ENCODE measurements around the gene CHID1.
A peak's percentile ranks its signal among the peaks of the same experiment; 100 is the strongest.

The CHID1 gene

DNA sequence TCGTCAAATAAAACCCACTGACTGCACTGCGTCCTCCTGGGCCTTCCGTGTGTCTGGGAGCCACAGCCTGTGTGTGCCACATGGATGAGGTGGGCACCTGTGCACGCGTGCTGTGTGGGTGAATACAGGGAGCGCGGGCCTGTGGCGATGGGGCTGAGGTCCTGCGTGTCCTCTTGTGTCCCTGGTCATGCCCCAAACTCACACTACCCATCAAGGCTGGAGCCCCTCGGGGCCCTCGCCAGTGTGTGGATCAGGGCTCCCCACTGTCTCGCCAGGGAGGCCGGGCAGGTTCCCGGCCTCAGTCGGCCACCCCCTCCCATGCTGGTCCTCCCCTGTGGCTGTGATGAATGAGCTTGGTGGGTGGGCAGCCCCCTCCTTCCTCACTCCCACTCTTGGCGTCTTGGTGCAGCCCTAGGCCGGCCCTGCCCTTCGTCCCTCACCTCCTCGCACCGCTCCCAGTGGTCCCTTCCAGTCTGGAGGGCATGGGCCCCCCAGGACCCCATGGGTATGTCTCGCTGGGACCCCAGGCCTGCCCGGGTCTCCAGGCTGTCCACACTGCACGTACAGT lies 78.6 kb downstream of the CHID1 start:
- no peak for DNase-seq

DNA sequence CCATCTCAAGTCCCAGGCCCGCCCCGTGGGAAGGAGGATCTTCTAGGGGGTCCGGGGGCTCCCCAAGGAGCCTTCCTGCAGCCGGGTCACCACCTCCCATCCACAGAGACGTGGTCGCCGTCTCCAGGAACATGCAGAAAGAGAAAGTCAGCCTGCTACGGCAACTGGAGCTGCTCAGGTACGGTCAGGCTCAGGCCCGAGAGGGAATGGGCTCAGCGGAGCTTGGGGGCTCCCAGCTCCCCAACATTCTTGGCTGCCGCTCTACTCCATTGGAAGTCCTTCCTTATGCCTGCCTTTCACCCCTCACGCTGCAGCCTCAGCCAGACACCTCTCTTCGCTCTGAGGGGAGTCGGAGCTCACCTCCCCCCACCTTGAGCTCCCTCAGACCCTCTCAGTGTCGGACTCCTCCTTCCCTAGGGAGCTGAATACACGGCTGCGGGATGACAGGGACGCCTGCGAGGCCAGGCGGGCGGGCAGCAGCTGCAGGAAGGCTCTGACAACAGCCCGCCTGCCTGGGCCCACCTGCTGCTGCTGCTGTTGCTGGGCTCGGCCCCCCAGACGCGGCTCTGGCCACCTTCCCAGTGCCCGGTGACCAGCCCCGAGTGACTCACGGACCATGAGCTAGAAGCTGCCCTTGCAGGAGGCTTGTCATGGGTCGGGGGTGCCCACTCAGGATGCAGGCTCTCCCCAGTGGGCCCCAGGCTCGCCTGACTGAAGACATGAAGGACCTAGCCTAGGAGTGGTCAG lies 79.3 kb downstream of the CHID1 start:
- DNase-seq, result no peak

- DNase-seq, result peak; percentile 63
These were observed 80.1 kb downstream of the CHID1 start for GRCh38 chr11:830295-831117.

GRCh38 chr11:829847-830294 lies 80.7 kb downstream of the CHID1 start:
- no peak for DNase-seq

DNA sequence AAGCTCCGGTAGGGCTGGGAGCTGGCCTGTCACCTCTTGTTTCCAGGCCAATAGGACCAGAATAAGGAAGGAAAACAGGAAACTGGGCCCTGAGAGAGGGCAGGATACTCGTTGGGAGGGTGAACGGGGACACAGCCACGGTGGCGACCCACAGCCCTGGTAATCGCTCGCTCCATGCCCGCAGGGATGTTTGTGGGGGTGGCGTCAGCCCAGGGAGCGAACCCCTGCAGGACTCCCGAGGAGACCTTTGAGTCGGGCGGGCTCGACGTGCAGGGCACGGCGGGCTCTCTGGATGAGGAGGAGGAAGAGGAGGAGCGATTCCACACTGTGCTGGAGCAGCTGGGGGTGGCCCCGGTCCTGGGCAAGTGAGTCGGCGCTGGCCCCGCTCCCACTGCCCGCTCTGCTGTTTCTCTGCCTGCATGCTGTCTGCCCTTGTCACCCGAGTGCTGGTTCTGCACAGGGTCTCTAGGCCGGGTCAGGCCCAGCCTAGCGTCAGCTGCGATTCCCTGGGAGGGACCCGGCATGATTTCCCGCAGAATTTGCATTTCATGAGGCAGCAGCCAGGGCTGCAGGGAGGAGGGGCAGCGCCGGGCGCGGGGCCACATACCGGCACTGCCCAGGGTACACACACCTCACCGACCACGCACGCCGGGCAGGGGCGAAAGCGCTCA lies 81.3 kb downstream of the CHID1 start:
- no peak for DNase-seq

DNA sequence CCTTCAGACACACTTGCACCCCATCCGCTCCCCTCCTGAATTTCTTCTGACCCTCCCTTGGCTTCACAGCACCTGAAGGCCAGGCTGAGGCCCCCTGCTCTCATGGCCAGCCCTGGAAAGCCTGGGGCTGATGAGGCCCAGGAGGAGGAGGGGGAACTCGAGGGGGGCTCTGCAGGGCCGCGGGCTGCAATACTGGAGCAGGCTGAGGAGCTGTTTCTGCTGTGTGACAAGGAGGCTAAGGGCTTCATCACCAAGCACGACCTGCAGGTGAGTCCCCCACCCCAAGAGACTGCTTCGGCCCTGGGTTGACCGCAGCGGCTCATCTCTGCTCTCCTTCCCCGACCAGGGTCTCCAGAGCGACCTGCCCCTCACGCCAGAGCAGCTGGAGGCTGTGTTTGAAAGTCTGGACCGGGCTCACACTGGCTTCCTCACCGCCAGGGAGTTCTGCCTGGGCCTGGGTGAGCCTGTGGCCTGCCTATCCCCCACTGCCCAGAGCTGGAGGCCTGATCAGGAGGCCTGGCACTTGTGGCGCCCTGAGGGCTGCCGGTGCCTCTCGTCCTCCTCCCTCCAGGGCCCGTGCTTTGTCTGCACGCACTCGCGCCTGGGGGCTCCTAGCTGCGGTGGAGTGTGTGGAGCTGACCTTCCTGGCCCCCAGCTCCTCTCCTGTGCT lies 82.0 kb downstream of the CHID1 start:
- DNase-seq, result no peak

GRCh38 chr11:827897-828192 lies 82.8 kb downstream of the CHID1 start, which contains the start of gene CRACR2B:
TSS of gene CRACR2B (plus strand) at chr11:827919. CDS start at chr11:828608, 689 bp downstream.
- DNase-seq, result no peak

GRCh38 chr11:827146-827896 lies 83.3 kb downstream of the CHID1 start:
- peak; percentile 50 for DNase-seq

DNA sequence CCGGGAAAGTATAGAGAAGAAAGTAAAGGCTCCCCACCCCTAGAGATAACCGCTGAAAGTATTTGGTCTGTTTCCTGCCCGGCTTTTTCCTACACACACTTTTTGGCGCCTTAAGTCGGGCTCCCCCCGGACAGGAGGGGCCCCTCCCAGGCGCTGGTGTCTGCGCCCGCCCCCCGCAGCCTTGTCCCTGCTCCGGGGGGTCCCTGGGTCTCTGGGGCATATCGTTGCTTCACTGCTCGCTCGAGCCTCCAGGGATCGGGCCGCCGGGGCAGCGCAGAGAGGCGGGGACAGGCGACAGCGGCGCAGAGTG lies 83.8 kb downstream of the CHID1 start:
- DNase-seq, result no peak

DNA sequence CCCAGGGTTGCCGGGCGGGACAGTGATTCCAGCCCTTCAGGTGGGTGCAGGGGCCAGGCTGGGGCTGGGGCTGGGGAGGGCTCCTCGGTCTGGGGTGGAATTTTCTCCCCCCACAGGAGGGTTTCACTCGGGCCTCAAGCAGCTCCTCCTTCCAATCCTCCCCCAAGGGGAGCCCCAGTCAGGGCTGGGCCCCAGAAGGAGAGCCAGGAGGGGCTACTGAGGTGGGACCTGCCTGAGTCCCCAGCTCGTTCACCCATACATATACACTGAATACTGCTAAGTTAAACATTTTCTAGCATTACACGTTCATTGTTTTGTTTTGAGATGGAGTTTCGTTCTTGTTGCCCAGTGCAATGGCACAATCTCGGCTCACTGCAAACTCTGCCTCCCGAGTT lies 84.4 kb downstream of the CHID1 start:
- no peak for DNase-seq

DNA sequence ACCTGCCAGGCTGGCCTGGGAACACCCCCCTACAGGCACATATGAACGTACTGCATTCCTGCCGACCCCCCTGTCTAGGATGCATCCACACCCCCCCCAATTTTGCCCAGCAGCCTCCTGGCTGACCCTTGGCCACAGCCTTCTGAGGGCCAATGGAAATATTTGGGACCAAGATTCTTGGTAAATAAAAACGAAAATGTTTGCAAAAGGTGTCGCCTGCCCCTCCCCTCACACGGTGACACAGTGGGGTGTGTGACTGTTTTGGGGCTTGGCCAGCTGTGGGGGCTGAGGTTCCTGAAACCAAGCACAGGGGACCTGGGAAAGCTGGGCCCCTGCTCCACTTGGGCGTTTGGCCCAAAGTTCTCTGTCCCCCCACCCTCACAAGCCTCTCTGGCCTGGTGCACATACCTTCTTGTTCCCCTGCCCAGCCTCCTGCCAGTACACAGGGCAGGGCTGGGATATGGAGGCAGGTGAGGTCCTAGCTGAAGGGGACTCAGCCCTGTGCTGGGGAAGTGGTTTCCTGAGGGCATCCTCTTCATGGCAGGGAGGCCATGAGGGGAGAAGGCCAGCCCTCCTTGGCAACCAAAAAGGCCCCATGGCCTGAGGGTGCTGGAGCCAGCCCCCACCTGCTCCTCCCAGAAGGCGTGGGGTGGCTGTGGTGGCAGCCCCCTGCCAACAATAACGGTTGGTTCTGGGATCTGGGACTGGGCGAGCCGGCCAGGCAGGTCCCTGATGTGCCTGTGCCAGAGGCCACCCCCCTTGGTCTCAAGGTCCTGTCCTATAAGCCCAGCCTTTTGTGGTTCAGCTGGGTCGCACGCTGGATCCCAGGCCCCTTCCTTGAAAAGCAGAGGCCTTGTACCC lies 85.0 kb downstream of the CHID1 start:
- DNase-seq, result no peak

DNA sequence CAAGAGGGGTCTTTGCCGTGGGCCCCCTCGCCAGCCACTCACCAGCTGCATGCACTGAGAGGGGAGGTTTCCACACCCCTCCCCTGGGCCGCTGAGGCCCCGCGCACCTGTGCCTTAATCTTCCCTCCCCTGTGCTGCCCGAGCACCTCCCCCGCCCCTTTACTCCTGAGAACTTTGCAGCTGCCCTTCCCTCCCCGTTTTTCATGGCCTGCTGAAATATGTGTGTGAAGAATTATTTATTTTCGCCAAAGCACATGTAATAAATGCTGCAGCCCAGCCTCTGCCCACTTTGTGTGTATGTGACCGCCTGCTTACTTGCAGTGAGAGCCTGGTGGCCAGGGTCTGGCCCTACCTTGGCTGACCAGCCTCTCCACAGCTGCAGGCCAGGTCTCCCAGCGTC lies 85.7 kb downstream of the CHID1 start:
- DNase-seq, result no peak

DNA sequence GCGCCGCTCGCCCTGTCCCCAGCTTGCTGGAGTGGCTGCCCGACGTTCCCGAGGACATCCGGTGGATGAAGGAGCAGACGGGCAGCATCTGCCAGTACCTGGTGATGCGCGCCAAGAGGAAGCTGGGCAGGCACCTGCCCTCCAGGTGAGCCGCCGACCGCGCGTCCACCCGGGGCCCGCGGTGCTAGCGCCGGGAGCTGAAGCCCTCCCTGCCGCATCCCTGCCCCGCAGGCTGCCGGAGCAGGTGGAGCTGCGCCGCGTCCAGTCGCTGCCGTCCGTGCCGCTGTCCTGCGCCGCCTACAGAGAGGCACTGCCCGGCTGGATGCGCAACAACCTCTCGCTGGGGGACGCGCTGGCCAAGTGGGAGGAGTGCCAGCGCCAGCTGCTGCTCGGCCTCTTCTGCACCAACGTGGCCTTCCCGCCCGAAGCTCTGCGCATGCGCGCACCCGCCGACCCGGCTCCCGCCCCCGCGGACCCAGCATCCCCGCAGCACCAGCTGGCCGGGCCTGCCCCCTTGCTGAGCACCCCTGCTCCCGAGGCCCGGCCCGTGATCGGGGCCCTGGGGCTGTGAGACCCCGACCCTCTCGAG lies 86.2 kb downstream of the CHID1 start:
- no peak for DNase-seq

DNA sequence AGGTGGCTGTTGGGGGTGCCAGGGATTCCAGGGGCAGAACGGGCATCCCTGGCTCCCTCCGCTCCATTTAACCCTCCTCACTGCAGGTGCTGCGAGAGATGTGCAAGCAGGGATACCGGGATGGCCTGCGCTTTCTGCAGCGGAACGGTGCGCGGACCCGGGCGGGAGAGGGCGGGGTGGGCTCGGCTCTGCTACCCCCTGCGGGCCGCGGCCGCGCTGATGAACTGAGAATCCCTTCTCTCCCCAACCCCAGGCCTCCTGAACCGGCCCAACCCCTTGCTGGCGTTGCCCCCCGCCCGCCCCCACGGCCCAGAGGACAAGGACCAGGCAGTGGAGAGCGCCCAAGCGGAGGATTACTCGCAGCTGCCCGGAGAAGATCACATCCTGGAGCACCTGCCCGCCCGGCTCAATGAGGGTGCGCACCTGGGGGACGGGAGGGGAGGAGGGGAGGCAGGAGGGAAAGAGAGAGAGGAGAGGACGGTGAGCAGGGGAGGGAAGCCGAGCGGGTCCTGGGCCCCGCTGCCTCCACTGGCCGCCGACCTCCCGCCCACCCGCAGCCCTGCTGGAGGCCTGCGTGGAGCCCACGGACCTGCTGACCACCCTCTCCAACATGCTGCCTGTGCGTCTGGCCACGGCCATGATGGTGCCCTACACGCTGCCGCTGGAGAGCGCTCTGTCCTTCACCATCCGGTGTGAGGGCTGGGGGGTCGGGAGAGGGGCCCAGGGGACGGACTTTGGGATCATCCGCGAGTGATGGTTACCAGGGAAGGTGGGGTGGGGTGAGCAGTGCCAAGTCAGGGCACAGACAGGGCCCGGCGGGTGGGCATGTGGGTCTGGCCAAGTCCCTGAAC lies 86.9 kb downstream of the CHID1 start:
- no peak for DNase-seq

GRCh38 chr11:821512-822371 lies 88.9 kb downstream of the CHID1 start:
- no peak for DNase-seq

GRCh38 chr11:820655-821511 lies 89.7 kb downstream of the CHID1 start:
- DNase-seq, result no peak

GRCh38 chr11:819943-820649 lies 90.5 kb downstream of the CHID1 start:
- DNase-seq, result peak; percentile 91

Data from OCI-M1 (cell line).